Neural crest cell (in vitro differentiated cells): Measurements from ENCODE around the gene NDST4. TPM values are rescaled to one million over a fixed set of nuclear protein-coding genes. Genes with fewer than 3 reads are reported as not detected.

Experiments used
- DNase-seq: peaks from one replicate; pipeline ENCODE4 v3.0.0; 2021; ENCODE audit warnings: low read depth, mixed read lengths, low spot score
- H3K27ac Mint-ChIP-seq: one replicate; pipeline ENCODE4 v1.8.0; 2021; ENCODE audit warnings: mild to moderate bottlenecking, mixed read lengths; ENCODE audit not compliant: unreplicated experiment
- H3K27me3 Mint-ChIP-seq: 2 replicates; pipeline ENCODE4 v1.8.0; 2021; ENCODE audit warnings: low read depth, mild to moderate bottlenecking, mixed read lengths
- H3K36me3 Mint-ChIP-seq: 2 replicates; pipeline ENCODE4 v1.8.0; 2021; ENCODE audit warnings: low read depth, mild to moderate bottlenecking, mixed read lengths
- H3K4me1 Mint-ChIP-seq: 2 replicates; pipeline ENCODE4 v1.8.0; 2021; ENCODE audit warnings: mixed read lengths
- H3K4me3 Mint-ChIP-seq: one replicate; pipeline ENCODE4 v1.8.0; 2021; ENCODE audit warnings: mild to moderate bottlenecking, mixed read lengths
- H3K9me3 Mint-ChIP-seq: 2 replicates; pipeline ENCODE4 v1.8.0; 2021; ENCODE audit warnings: mixed read lengths
- CTCF ChIP-seq: fragments of 200-600 bp; sonication (generic); conservative IDR thresholded peaks from 2 replicates; pipeline ENCODE4 v1.5.0; 2021; ENCODE audit warnings: antibody characterized with exemption, mild to moderate bottlenecking
- total RNA-seq: library from RNA; stranded (reverse); gene quantifications from 2 replicates; pipeline ENCODE4 v1.2.1, GENCODE V29; 2021

The NDST4 gene
- total RNA-seq, 1 donor from 2014 or later: 1.3 TPM

- Mint-ChIP-seq H3K9me3 (no peaks in the 10 kb centered on the region), H3K36me3 (no peaks in the 10 kb centered on the region), H3K4me1 (peaks cover 34% of the 10 kb centered on the region), H3K27me3 (no peaks in the 10 kb centered on the region), H3K4me3 (no peak overlapping the region), H3K27ac (no peak overlapping the region)
- no peak for DNase-seq
- TF ChIP-seq CTCF: no peak
Measured at GRCh38 chr4:114921191-114921590, 192.2 kb downstream of the NDST4 start.

- DNase-seq: no peak
- TF ChIP-seq CTCF: no peak
- H3K4me3 Mint-ChIP-seq: no peak overlapping the region
- no peaks in the 10 kb centered on the region for H3K27me3 Mint-ChIP-seq
- H3K9me3 Mint-ChIP-seq: peaks cover 3% of the 10 kb centered on the region
- H3K27ac Mint-ChIP-seq: no peak overlapping the region
- no peaks in the 10 kb centered on the region for H3K4me1 Mint-ChIP-seq
- no peaks in the 10 kb centered on the region for H3K36me3 Mint-ChIP-seq
Measured at GRCh38 chr4:114911111-114911510, 202.3 kb downstream of the NDST4 start.

- no peak for DNase-seq
- no peaks in the 10 kb centered on the region for H3K27me3 Mint-ChIP-seq
- H3K9me3 Mint-ChIP-seq: peaks cover 3% of the 10 kb centered on the region
- no peak for TF ChIP-seq CTCF
- H3K4me1 Mint-ChIP-seq: no peaks in the 10 kb centered on the region
- no peaks in the 10 kb centered on the region for H3K36me3 Mint-ChIP-seq
- no peak overlapping the region for H3K27ac Mint-ChIP-seq
- no peak overlapping the region for H3K4me3 Mint-ChIP-seq
Measured at GRCh38 chr4:114907568-114907967, 205.9 kb downstream of the NDST4 start.

GRCh38 chr4:114905017-114905416 is 208.4 kb downstream of the NDST4 start:
- Mint-ChIP-seq H3K27me3 (no peaks in the 10 kb centered on the region), H3K4me1 (no peaks in the 10 kb centered on the region), H3K4me3 (no peak overlapping the region), H3K27ac (no peak overlapping the region), H3K9me3 (peaks cover 3% of the 10 kb centered on the region), H3K36me3 (no peaks in the 10 kb centered on the region)
- TF ChIP-seq CTCF: no peak
- DNase-seq: no peak

GRCh38 chr4:114900934-114901333 is 212.5 kb downstream of the NDST4 start:
- Mint-ChIP-seq H3K9me3 (peaks cover 3% of the 10 kb centered on the region), H3K27ac (no peak overlapping the region), H3K27me3 (no peaks in the 10 kb centered on the region)

More at GRCh38 chr4:114900934-114901333, 212.5 kb downstream of the NDST4 start:
- no peak overlapping the region for H3K4me3 Mint-ChIP-seq
- no peak for TF ChIP-seq CTCF
- H3K4me1 Mint-ChIP-seq: no peaks in the 10 kb centered on the region
- no peak for DNase-seq
- no peaks in the 10 kb centered on the region for H3K36me3 Mint-ChIP-seq
